ENCODE data around the gene BLTP2.

The BLTP2 gene

GRCh38 chr17:28623696-28624095 lies 21.3 kb downstream of the BLTP2 start:
- no peak for ATAC-seq
- no peak for TF ChIP-seq ARNTL (CRISPR knock-in tag; IDR thresholded peaks at IDR 0.05; ENCODE audit: borderline replicate concordance, low read depth)

- no peak for ATAC-seq
- TF ChIP-seq OSR1 (CRISPR knock-in tag; IDR thresholded peaks at IDR 0.05), result no peak
- TF ChIP-seq ZNF565 (CRISPR knock-in tag; conservative IDR thresholded peaks at IDR 0.05; ENCODE audit: low read depth), result no peak
- no peak for TF ChIP-seq SNAI2 (CRISPR knock-in tag; IDR thresholded peaks at IDR 0.05)
These were observed 22.8 kb downstream of the BLTP2 start for GRCh38 chr17:28622186-28622585.

DNA sequence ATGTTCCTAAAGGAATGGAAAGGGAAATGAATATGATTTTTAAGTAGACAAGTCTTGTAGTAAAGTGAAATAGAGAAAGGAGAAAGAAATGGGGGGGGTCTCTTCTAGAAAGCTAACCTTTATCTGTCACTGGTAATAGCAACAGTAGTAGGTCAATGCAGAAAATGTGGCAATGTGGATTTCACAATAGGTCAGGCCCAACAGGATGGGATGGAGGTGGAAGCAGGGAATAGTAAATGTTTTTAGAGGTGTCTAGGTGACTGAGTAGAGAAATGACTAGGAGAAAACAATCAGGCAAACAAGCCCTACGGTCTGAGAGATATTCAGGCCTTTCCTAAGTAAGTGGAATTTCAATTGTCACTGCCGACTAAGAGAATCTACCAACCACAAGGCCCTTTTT lies 24.9 kb downstream of the BLTP2 start:
- ATAC-seq, result no peak
- TF ChIP-seq RARB (CRISPR knock-in tag; IDR thresholded peaks at IDR 0.05), result no peak

GRCh38 chr17:28618464-28618863 lies 26.5 kb downstream of the BLTP2 start:
- TF ChIP-seq, protein P1, sequence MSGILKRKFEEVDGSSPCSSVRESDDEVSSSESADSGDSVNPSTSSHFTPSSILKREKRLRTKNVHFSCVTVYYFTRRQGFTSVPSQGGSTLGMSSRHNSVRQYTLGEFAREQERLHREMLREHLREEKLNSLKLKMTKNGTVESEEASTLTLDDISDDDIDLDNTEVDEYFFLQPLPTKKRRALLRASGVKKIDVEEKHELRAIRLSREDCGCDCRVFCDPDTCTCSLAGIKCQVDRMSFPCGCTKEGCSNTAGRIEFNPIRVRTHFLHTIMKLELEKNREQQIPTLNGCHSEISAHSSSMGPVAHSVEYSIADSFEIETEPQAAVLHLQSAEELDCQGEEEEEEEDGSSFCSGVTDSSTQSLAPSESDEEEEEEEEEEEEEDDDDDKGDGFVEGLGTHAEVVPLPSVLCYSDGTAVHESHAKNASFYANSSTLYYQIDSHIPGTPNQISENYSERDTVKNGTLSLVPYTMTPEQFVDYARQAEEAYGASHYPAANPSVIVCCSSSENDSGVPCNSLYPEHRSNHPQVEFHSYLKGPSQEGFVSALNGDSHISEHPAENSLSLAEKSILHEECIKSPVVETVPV (CRISPR knock-in tag; IDR thresholded peaks at IDR 0.05), result no peak
- TF ChIP-seq TCF4 (CRISPR knock-in tag; IDR thresholded peaks at IDR 0.05; ENCODE audit: borderline replicate concordance) (no peak), ZNF8 (CRISPR knock-in tag; IDR thresholded peaks at IDR 0.05) (no peak), ZC3H10 (CRISPR knock-in tag; IDR thresholded peaks at IDR 0.05) (no peak), ISL1 (CRISPR knock-in tag; IDR thresholded peaks at IDR 0.05) (no peak), ARNTL (CRISPR knock-in tag; IDR thresholded peaks at IDR 0.05; ENCODE audit: borderline replicate concordance, low read depth) (no peak), POU6F1 (CRISPR knock-in tag; IDR thresholded peaks at IDR 0.05; ENCODE audit: borderline replicate concordance, low read depth) (no peak), BACH2 (CRISPR knock-in tag; IDR thresholded peaks at IDR 0.05; ENCODE audit: borderline replicate concordance) (no peak), ZFP30 (CRISPR knock-in tag; IDR thresholded peaks at IDR 0.05) (no peak), OSR1 (CRISPR knock-in tag; IDR thresholded peaks at IDR 0.05) (no peak), TOX (CRISPR knock-in tag; IDR thresholded peaks at IDR 0.05; ENCODE audit: borderline replicate concordance) (no peak), PPARA (CRISPR knock-in tag; IDR thresholded peaks at IDR 0.05; ENCODE audit: borderline replicate concordance) (no peak), ZNF565 (CRISPR knock-in tag; conservative IDR thresholded peaks at IDR 0.05; ENCODE audit: low read depth) (no peak)
- TF ChIP-seq, protein P2, sequence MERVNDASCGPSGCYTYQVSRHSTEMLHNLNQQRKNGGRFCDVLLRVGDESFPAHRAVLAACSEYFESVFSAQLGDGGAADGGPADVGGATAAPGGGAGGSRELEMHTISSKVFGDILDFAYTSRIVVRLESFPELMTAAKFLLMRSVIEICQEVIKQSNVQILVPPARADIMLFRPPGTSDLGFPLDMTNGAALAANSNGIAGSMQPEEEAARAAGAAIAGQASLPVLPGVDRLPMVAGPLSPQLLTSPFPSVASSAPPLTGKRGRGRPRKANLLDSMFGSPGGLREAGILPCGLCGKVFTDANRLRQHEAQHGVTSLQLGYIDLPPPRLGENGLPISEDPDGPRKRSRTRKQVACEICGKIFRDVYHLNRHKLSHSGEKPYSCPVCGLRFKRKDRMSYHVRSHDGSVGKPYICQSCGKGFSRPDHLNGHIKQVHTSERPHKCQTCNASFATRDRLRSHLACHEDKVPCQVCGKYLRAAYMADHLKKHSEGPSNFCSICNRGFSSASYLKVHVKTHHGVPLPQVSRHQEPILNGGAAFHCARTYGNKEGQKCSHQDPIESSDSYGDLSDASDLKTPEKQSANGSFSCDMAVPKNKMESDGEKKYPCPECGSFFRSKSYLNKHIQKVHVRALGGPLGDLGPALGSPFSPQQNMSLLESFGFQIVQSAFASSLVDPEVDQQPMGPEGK (CRISPR knock-in tag; IDR thresholded peaks at IDR 0.05; ENCODE audit: borderline replicate concordance), result no peak
- TF ChIP-seq, protein P3, sequence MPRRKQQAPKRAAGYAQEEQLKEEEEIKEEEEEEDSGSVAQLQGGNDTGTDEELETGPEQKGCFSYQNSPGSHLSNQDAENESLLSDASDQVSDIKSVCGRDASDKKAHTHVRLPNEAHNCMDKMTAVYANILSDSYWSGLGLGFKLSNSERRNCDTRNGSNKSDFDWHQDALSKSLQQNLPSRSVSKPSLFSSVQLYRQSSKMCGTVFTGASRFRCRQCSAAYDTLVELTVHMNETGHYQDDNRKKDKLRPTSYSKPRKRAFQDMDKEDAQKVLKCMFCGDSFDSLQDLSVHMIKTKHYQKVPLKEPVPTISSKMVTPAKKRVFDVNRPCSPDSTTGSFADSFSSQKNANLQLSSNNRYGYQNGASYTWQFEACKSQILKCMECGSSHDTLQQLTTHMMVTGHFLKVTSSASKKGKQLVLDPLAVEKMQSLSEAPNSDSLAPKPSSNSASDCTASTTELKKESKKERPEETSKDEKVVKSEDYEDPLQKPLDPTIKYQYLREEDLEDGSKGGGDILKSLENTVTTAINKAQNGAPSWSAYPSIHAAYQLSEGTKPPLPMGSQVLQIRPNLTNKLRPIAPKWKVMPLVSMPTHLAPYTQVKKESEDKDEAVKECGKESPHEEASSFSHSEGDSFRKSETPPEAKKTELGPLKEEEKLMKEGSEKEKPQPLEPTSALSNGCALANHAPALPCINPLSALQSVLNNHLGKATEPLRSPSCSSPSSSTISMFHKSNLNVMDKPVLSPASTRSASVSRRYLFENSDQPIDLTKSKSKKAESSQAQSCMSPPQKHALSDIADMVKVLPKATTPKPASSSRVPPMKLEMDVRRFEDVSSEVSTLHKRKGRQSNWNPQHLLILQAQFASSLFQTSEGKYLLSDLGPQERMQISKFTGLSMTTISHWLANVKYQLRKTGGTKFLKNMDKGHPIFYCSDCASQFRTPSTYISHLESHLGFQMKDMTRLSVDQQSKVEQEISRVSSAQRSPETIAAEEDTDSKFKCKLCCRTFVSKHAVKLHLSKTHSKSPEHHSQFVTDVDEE (CRISPR knock-in tag; IDR thresholded peaks at IDR 0.05), result no peak
- ATAC-seq, result no peak

GRCh38 chr17:28616281-28616680 lies 28.7 kb downstream of the BLTP2 start:
- no peak for ATAC-seq
- no peak for TF ChIP-seq PPARA (CRISPR knock-in tag; IDR thresholded peaks at IDR 0.05; ENCODE audit: borderline replicate concordance)
- TF ChIP-seq ZNF8 (CRISPR knock-in tag; IDR thresholded peaks at IDR 0.05), result no peak
- no peak for TF ChIP-seq ZC3H10 (CRISPR knock-in tag; IDR thresholded peaks at IDR 0.05)
- no peak for TF ChIP-seq TOX (CRISPR knock-in tag; IDR thresholded peaks at IDR 0.05; ENCODE audit: borderline replicate concordance)
- no peak for TF ChIP-seq CREB5 (CRISPR knock-in tag; IDR thresholded peaks at IDR 0.05; ENCODE audit: low read depth)
- TF ChIP-seq, protein P2 (CRISPR knock-in tag; IDR thresholded peaks at IDR 0.05; ENCODE audit: borderline replicate concordance), result no peak
- no peak for TF ChIP-seq OSR1 (CRISPR knock-in tag; IDR thresholded peaks at IDR 0.05)
- TF ChIP-seq, protein P1 (CRISPR knock-in tag; IDR thresholded peaks at IDR 0.05), result no peak
- TF ChIP-seq SNAI2 (CRISPR knock-in tag; IDR thresholded peaks at IDR 0.05), result no peak
- TF ChIP-seq ESRRG (CRISPR knock-in tag; IDR thresholded peaks at IDR 0.05), result no peak
- no peak for TF ChIP-seq POU6F1 (CRISPR knock-in tag; IDR thresholded peaks at IDR 0.05; ENCODE audit: borderline replicate concordance, low read depth)
